ENCODE results near the gene SRGAP3. TPM values are rescaled to one million over a fixed set of nuclear protein-coding genes. Genes with fewer than 3 reads are reported as not detected.

The SRGAP3 gene
- total and polyA plus RNA-seq, 10 of the 15 experiments (the other 5 are each of a cell fraction or from before 2014, with no cell fraction given), result 0.32 to 1.7 (median 0.99) TPM

GRCh38 chr3:8963137-8963853 lies 286.2 kb downstream of the SRGAP3 start, which contains the start of gene RAD18 (continued):
- TF ChIP-seq NKRF (conservative IDR thresholded peaks at IDR 0.05) (peak; percentile 99), IKZF2 (IDR thresholded peaks at IDR 0.05) (peak in 1 of 2 experiments; percentile 48; a peak in 1 of 4 replicates), PRDM15 (CRISPR knock-in tag; IDR thresholded peaks at IDR 0.05) (no peak), ESRRA (IDR thresholded peaks at IDR 0.05; ENCODE audit: low read length) (no peak), CTCF (IDR thresholded peaks at IDR 0.05 in 2 of 3, conservative IDR thresholded peaks at IDR 0.05 in 1 of 3; ENCODE audit: control insufficient read depth in 2 of 3, extremely low read depth in 1 of 3, insufficient read depth in 1 of 3, low read depth in 3 of 3, low read length in 3 of 3) (no peak), RELB (IDR thresholded peaks at IDR 0.05; ENCODE audit: low read depth) (peak; percentile 90), ZBTB33 (IDR thresholded peaks at IDR 0.05) (no peak), SMC3 (IDR thresholded peaks at IDR 0.05; ENCODE audit: borderline replicate concordance, low read length) (no peak), ZZZ3 (IDR thresholded peaks at IDR 0.05; ENCODE audit: control insufficient read depth, insufficient read length, low read depth) (no peak), ASH2L (IDR thresholded peaks at IDR 0.05; ENCODE audit: borderline replicate concordance, low read depth) (no peak), NBN (IDR thresholded peaks at IDR 0.05) (peak; percentile 97), ZNF592 (IDR thresholded peaks at IDR 0.05) (no peak)
